Prostate gland (tissue), 2 donors: ENCODE results near the gene CLEC16A.

Experiments used
- POLR2A ChIP-seq: fragments of 450-650 bp; IDR thresholded peaks from one replicate; pipeline ENCODE4 v1.6.1; 2016; ENCODE audit warnings: antibody characterized with exemption, mild to moderate bottlenecking
- TF ChIP-seq, protein P1 (sequence below), 4 experiments: fragments of 200-600 bp in 2 of 4; fragments of 450-650 bp in 2 of 4; sonication (generic) in 2 of 4; IDR thresholded peaks; 1 replicate in 3 of 4; 2 replicates in 1 of 4; pipeline ENCODE4 v1.5.1; 2016 to 2019; ENCODE audit warnings: antibody characterized with exemption in 4 of 4, mild to moderate bottlenecking in 2 of 4, moderate library complexity in 2 of 4

DNA sequence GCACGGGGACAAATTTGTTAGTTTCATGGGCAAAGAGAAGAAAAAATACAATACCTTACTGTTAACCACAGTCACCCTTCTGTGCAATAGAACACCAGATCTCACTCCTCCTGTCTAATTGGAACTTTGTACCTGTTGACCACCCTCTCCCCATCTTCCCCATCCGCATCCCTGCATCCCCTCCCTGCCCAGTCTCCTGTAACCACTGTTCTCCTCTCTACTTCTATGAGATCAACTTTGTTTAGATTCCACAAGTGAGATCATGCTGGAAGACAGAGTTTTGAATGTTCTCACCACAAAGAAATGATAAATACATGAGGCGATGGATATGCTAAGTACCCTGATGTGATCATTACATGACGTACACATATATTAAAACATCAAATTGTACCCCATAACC lies 47.7 kb downstream of the CLEC16A start:
- no peak for TF ChIP-seq POLR2A
- TF ChIP-seq, protein P1, sequence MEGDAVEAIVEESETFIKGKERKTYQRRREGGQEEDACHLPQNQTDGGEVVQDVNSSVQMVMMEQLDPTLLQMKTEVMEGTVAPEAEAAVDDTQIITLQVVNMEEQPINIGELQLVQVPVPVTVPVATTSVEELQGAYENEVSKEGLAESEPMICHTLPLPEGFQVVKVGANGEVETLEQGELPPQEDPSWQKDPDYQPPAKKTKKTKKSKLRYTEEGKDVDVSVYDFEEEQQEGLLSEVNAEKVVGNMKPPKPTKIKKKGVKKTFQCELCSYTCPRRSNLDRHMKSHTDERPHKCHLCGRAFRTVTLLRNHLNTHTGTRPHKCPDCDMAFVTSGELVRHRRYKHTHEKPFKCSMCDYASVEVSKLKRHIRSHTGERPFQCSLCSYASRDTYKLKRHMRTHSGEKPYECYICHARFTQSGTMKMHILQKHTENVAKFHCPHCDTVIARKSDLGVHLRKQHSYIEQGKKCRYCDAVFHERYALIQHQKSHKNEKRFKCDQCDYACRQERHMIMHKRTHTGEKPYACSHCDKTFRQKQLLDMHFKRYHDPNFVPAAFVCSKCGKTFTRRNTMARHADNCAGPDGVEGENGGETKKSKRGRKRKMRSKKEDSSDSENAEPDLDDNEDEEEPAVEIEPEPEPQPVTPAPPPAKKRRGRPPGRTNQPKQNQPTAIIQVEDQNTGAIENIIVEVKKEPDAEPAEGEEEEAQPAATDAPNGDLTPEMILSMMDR (IDR thresholded peaks at IDR 0.05): no peak
